Type B pancreatic cell (in vitro differentiated cells): ENCODE results near the gene HINT3. TPM values are rescaled to one million over a fixed set of nuclear protein-coding genes. Genes with fewer than 3 reads are reported as not detected.

Experiments used
- DNase-seq: peaks from one replicate; pipeline ENCODE4 v3.0.0; 2021; ENCODE audit warnings: mixed read lengths; ENCODE audit not compliant: unreplicated experiment; ENCODE audit errors: extremely low spot score
- H3K27ac Mint-ChIP-seq: 2 replicates; pipeline ENCODE4 v1.8.0; 2021; ENCODE audit warnings: mild to moderate bottlenecking, mixed read lengths
- H3K27me3 Mint-ChIP-seq: 2 replicates; pipeline ENCODE4 v1.8.0; 2021; ENCODE audit warnings: mixed read lengths
- H3K36me3 Mint-ChIP-seq: 2 replicates; pipeline ENCODE4 v1.8.0; 2021; ENCODE audit warnings: mixed read lengths
- H3K4me1 Mint-ChIP-seq: one replicate; pipeline ENCODE4 v1.8.0; 2021; ENCODE audit warnings: mixed read lengths; ENCODE audit not compliant: unreplicated experiment
- H3K4me3 Mint-ChIP-seq: 2 replicates; pipeline ENCODE4 v1.8.0; 2021; ENCODE audit warnings: mild to moderate bottlenecking, mixed read lengths
- H3K9me3 Mint-ChIP-seq: 2 replicates; pipeline ENCODE4 v1.8.0; 2021; ENCODE audit warnings: mixed read lengths
- total RNA-seq: library from RNA; stranded (reverse); gene quantifications from 2 replicates; pipeline ENCODE4 v1.2.1, GENCODE V29; 2021; ENCODE audit warnings: low replicate concordance
- TF ChIP-seq, protein P1 (sequence below): fragments of 200-600 bp; sonication (generic); conservative IDR thresholded peaks from 2 replicates; pipeline ENCODE4 v1.5.0; 2021; ENCODE audit warnings: antibody characterized with exemption, mild to moderate bottlenecking

Gene HINT3
- total RNA-seq, 1 donor from 2014 or later: 14.8 TPM

DNA sequence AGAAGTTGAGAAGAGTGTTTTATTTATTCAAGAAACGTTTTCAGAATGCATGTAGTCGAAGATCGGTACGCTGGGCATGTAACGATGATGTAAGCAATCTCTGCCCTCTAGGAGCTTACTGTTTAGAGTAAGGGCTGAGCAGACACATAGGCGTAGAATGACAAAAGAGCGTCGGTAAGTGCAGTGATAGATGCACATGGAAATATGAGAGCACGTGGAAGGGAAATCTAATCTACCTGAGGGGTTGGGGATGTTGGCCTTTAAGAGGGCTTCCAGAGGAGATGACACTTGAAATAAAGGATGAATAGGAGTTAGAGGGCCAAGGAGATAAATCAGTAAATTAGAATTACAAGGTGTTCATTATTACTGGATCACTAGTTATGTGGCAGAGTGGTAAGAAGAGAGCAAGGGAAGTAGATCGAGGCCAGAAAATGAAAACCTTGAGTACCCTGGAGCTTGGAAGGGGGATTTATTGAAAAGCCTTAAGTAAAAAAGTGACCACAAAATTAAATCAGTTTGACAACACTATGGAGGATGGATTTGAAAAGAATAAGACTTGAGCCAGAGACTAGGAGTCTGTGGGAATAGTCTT, 30.6 kb downstream of the HINT3 start:
- DNase-seq: no peak
- H3K27me3 Mint-ChIP-seq: no peaks in the 10 kb centered on the region
- TF ChIP-seq, protein P1, sequence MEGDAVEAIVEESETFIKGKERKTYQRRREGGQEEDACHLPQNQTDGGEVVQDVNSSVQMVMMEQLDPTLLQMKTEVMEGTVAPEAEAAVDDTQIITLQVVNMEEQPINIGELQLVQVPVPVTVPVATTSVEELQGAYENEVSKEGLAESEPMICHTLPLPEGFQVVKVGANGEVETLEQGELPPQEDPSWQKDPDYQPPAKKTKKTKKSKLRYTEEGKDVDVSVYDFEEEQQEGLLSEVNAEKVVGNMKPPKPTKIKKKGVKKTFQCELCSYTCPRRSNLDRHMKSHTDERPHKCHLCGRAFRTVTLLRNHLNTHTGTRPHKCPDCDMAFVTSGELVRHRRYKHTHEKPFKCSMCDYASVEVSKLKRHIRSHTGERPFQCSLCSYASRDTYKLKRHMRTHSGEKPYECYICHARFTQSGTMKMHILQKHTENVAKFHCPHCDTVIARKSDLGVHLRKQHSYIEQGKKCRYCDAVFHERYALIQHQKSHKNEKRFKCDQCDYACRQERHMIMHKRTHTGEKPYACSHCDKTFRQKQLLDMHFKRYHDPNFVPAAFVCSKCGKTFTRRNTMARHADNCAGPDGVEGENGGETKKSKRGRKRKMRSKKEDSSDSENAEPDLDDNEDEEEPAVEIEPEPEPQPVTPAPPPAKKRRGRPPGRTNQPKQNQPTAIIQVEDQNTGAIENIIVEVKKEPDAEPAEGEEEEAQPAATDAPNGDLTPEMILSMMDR: no peak
- no peaks in the 10 kb centered on the region for H3K9me3 Mint-ChIP-seq
- H3K36me3 Mint-ChIP-seq: no peaks in the 10 kb centered on the region
- peaks cover 11% of the 10 kb centered on the region for H3K4me1 Mint-ChIP-seq
- H3K27ac Mint-ChIP-seq: no peak overlapping the region
- no peak overlapping the region for H3K4me3 Mint-ChIP-seq

DNA sequence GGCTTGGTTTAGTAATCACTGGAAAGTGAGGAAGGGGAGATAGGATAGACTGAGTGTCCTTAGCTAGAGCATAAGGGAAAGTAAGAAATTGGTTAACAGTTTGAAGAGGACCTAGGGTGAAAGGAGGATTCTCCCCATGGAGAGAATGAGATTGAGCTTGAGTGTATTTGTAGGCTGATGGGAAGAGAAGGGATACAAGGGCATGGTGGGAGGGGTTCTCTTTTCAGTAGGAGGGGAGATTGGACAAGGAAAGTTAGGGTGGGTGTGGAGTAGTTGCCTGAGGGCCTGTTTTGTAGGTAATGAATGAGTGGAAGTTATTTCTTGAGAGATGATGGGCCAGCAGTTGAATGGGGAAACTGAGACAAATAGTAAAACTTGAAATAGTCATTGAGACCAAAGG, 31.7 kb downstream of the HINT3 start:
- Mint-ChIP-seq H3K27me3 (no peaks in the 10 kb centered on the region), H3K9me3 (no peaks in the 10 kb centered on the region), H3K4me3 (no peak overlapping the region), H3K4me1 (peaks cover 19% of the 10 kb centered on the region), H3K27ac (no peak overlapping the region), H3K36me3 (no peaks in the 10 kb centered on the region)
- no peak for DNase-seq
- TF ChIP-seq, protein P1: no peak

DNA sequence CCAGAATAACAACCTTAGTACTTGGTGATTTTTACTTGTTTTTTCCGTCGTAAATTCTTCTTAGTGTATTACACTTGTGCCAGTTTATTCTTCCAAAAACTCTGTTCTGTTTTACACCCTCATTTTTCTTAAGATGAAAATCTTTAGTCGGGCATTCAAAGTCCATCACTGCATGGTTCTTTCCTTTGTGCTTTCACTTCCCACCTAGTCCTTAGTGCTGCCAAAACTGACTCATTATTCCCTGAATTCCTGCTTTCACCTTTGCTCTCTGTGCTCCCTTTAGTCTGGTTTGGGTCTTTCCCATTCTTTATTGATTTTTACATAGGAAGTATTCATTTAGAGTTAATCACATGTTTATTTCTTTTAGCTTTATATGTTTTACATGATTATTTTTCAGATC, 33.1 kb downstream of the HINT3 start:
- TF ChIP-seq, protein P1: no peak
- H3K4me1 Mint-ChIP-seq: peaks cover 18% of the 10 kb centered on the region
- no peaks in the 10 kb centered on the region for H3K27me3 Mint-ChIP-seq
- H3K4me3 Mint-ChIP-seq: peak overlapping the region; percentile 29
- H3K36me3 Mint-ChIP-seq: no peaks in the 10 kb centered on the region
- H3K27ac Mint-ChIP-seq: no peak overlapping the region
- H3K9me3 Mint-ChIP-seq: no peaks in the 10 kb centered on the region
- no peak for DNase-seq

DNA sequence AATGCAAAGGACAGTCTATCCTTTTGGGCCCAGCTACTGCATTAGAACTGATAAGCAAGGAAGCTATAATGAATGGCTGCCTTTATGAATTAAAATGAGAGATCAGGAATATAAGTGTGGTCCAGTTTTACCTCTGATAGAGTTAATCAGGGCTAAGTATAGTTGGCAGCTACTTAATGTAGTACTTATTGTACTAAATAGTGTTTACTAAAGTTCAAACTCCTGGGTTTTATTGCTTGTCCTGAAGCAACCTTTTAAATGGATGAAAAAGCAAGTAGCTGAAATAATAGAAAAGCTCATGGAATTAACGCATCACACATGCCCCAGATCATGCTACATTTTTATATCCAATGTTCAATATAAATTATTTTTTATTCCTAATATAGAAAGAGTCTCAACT, 35.1 kb downstream of the HINT3 start:
- H3K4me3 Mint-ChIP-seq: no peak overlapping the region
- H3K27ac Mint-ChIP-seq: no peak overlapping the region
- no peak for DNase-seq
- H3K36me3 Mint-ChIP-seq: peaks cover 5% of the 10 kb centered on the region
- peaks cover 29% of the 10 kb centered on the region for H3K4me1 Mint-ChIP-seq
- TF ChIP-seq, protein P1: no peak
- no peaks in the 10 kb centered on the region for H3K9me3 Mint-ChIP-seq
- H3K27me3 Mint-ChIP-seq: no peaks in the 10 kb centered on the region

DNA sequence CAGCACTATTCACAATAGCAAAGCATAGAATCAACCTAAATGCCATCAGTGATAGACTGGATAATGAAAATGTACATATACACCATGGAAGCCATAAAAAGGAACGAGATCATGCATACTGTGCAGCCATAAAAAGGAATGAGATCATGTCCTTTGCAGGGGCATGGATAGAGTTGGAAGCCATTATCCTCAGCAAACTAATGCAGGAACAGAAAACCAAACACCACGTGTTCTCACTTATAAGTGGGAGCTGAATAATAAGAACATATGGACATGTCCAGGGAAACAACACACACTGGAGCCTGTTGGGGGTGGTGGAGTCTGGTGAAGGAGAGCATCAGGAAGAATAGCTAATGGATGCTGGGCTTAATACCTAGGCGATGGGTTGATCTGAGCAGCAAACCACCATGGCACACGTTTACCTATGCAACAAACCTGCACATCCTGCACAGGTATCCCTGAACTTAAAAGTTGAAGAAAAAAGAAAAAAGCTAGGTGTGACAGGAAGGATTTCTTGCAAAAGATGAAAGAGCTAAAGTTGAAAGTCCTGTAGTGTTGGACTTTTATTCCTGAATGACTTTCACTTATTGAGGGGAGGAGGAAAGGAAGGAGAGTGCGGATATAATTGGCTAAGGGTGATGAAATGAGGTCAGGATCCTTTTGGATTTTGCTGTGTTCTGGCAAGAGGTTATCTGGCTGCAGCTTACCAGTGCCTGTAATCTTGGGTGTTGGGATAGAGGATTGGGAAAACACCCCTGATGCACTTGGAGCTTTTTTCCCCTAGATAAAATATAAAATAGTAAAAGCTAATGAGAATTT, 38.3 kb downstream of the HINT3 start:
- TF ChIP-seq, protein P1: no peak
- Mint-ChIP-seq H3K36me3 (peaks cover 19% of the 10 kb centered on the region), H3K27me3 (no peaks in the 10 kb centered on the region), H3K4me1 (peaks cover 22% of the 10 kb centered on the region), H3K4me3 (no peak overlapping the region), H3K27ac (no peak overlapping the region), H3K9me3 (no peaks in the 10 kb centered on the region)
- DNase-seq: no peak
